Measurements from ENCODE around the gene IRF2BPL.

IRF2BPL gene

DNA sequence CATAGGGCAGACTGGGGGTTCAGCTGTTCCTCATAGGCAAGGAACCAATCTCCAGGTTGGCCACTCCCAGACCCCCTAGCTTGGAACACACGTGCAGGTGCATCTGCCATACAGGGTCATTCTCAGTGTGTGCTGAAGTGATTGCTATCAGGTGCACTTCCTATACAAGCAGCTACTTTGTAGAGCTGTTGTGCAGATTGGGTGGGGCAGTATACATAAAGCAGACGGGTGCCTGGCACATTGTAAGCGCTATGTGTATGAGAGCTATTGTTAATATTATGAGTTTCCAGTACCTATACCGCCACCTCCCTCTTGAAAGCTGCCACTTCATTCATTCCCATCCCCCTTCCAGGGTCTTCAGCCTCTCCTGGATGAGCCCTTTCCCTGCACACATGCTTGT lies 17.3 kb downstream of the IRF2BPL start:
- DNase-seq (ENCODE audit: low spot score) = no peak

DNA sequence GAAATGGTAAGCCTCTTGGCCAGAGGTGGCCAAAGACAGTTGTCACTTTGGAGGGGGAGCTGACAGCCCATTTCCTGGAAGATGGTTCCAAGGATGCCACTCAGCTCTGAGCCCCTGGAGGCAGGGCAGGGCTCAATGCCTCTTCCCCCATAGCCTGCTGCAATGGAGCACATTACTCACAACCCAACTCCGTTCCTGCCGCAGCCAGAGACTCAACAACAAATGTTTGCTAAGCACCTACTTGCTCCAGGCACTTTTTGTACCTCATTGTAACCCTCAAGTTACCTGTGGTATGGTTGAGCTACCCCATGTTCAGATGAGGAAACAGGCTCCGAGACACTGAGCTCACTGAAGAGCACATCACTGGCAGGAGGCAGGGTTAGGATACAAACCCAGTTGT lies 19.5 kb downstream of the IRF2BPL start:
- no peak for DNase-seq (ENCODE audit: low spot score)

DNA sequence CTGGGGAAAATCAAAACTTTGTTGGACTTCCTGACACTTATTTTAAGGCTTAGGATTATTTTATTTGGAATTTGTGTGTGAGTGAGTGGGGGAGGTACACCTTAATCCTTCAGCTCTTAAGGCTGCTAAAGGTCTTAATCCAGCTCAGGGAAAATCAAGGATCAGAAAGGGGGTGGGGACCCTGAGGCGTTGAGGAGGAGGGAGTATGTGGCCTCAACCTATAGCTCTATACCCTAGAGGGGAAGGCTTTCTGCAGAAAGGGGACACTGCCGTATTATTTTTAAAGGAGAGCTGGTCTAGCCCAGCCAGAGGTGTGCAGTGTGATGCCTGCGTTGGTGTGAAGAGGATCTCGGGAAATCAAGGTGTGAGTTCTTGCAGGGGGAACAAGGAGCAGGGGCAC lies 20.0 kb downstream of the IRF2BPL start:
- no peak for DNase-seq (ENCODE audit: low spot score)

DNA sequence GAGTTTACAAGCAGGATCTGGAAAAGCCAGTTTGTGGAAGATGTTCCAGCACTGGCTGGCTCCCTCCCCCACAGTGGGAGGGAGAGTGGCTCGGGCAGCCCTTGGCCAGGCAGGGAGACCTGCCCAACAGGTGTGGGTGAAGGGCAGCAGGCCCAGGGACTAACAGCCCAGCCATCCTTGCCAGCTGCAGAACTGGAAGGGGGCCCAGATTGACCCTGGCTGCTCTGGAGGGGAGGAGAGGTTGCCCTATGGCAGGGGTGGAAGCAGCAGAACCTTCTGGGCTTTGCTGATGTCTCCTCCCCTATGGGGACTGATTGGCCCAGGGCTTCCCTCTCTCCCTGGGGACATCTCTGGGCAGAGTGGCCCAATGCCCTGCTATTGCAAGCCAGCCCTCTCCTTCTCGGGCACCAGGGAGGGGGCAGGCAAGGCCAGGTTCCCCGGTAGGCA lies 20.5 kb downstream of the IRF2BPL start:
- DNase-seq (ENCODE audit: low spot score) = no peak

DNA sequence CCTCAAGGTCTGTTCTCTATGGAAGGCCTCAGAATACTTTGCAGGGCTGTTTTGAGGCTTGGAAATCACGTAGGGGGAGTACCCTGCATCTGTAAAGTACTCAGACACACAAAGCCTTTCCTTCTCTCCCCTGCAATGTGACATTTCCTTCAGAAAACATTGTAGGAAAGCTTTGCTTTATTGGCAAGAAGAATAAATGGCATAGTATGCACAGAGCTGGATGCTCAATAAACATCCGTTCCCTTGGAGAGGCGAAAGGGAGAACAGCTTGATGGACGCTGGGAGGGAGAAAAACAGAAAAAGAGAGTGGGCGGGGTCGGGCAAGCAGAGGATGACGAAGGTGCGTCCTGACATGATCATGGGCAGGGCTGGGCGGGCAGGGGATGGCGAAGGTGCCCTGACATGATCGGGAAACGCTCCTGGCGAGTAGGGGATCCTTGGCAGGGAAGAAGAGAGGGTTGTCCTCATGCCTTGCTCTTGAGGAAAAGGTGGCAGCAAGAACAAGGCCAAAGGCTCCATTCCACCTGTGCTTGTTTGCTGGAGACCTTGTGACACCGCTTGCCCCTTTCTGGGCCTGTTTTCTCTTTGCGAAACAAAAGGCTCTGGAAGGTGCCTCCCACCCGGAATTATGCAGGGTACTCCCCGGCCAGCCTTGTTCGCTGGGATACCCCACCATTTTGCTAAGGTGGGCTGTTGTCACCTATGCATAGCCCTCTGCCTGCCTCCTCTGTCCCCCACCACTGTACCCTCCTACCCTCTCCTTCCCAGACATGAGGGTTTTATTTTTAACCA lies 21.1 kb downstream of the IRF2BPL start:
- no peak for DNase-seq (ENCODE audit: low spot score)

DNA sequence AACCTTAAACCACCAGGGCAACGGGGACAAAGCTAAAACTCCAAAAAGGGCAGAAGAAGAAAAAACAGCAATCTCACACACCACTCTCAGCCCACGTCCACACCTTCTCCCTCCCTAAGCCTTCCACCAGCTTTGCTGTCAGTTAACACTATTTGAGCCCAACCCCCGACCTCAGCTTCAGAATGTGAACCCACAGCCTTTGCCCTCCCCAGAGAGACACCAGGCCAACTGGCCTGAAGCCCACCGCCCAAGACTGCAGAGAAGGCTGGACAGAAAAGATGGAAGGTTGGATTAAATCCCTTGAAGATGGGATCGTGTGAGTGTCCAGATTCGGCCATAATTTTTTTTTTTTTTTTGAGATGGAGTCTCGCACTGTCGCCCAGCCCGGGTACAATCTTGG lies 22.4 kb downstream of the IRF2BPL start:
- DNase-seq (ENCODE audit: low spot score) = no peak

DNA sequence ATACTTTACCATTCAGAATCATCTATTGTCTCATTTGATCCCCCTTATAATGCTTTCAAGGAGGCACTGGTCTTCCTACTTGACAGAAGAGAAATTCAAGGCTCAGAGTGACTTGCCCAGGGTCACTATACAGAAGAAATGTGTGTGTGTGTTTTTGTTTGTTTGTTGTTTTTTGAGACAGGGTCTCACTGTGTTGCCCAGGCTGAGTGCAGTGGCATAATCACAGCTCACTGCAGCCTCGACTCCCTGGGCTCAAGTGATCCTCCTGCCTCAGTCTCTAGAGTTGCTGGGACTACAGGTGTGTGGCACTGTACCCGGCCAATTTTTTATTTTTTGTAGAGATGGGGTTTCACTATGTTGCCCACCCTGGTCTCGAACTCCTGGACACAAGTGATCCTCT lies 22.9 kb downstream of the IRF2BPL start:
- no peak for DNase-seq (ENCODE audit: low spot score)

DNA sequence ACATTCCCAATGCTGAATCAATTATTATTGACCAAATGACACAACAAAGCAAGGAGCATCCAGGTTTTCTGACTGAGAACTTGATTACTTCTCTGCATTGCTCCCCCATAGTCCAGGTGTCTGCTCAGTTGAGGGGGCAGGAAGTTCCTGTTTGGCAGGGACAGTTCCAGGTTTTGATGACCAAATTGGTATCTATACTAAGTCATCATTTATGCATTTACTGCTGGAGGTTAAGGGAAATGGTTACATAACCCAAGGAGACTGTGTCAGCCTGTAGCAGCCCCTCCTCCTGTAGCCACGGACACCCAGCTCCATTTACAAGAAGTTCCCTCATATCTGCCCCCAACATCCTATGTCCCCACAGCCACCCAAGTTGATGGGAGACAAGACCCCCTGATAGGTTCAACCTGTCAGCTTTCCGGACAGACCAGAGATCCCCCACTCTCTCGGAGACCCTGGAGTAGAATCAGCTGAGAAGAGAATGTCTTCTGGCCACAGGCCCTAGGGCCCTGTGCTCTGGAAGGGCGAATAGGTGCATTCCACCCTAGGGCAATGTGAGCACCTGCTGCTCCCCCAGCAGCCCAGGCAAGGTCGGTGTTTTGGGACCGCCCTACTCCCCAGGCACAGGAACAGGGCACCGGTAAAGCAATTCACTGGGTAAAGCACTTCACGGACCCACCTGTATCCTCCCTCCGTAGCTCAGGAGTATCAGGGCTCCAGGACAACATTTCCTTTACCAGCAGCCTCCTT lies 23.6 kb downstream of the IRF2BPL start:
- no peak for DNase-seq (ENCODE audit: low spot score)

DNA sequence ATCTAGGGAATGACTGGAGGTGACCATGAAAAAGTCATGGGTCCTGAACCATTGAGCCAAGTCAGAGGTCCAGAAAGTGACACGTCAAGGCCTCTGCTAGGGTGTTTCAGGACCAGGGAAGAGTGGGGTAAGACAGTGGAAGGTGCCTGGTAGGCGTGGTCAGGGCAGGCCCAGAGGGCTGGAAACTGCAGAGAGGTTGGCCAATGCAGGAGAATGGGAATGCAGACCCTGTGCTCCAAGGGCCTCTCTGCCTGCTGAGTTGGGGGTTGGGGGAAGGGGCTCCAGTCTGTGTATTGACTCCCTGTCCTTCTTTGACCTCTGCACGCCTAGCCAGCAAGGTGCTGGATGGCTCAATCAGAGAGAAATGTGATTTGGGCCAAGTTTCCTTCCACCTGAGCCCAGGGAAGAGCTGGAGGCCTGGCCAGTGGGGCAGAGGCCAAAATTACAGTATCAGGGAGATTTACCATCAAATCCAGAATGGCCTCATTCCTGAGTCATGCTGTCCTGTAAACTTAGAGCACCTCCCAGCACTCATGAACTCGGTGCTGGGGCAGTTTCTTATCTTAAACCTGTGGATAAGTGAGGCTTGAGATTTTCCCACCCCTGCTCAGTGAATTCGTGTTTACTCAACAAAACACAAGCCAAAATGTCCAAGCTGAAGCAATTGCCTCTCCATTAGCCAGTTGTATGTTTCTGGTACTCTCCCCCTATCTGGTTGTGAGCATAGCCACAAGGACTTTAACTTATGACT lies 24.4 kb downstream of the IRF2BPL start:
- DNase-seq (ENCODE audit: low spot score) = no peak

DNA sequence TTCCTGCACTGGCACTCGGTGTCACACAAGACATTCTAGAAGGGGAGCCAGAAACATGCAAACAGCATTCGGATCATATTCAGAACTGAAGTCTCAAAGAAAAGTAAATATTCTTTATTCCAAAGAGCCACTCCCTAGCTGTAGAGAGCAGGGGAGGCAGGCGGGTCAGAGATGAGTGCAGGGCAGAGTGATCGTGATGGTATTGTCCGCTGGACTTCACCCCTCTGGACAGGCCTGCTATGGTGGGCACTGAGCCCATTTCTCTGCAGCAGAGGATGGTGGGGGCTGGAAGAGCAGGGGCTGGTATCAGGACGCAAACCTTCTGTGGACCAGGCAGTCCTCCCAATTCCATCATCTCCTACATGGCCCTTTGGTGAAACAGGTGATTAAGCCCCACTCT lies 25.6 kb downstream of the IRF2BPL start:
- no peak for DNase-seq (ENCODE audit: low spot score)

DNA sequence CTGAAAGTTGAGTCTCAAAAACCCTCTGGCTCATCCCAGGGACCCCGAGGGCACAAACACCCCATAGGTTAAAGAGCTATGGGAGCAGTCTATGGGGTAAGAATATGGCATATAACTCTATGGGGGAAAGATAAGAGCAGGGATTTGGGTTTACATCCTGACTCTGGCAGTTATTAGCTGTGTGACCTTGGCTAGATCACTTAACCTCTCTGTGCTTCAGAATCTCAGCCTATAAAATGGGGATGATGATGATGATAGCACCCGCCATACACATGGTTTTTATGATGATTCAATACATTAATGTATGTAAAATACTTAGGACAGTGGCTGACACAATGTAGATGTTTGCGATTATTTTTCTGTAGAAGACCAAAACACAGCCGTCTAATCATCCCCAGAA lies 26.2 kb downstream of the IRF2BPL start:
- DNase-seq (ENCODE audit: low spot score) = no peak

DNA sequence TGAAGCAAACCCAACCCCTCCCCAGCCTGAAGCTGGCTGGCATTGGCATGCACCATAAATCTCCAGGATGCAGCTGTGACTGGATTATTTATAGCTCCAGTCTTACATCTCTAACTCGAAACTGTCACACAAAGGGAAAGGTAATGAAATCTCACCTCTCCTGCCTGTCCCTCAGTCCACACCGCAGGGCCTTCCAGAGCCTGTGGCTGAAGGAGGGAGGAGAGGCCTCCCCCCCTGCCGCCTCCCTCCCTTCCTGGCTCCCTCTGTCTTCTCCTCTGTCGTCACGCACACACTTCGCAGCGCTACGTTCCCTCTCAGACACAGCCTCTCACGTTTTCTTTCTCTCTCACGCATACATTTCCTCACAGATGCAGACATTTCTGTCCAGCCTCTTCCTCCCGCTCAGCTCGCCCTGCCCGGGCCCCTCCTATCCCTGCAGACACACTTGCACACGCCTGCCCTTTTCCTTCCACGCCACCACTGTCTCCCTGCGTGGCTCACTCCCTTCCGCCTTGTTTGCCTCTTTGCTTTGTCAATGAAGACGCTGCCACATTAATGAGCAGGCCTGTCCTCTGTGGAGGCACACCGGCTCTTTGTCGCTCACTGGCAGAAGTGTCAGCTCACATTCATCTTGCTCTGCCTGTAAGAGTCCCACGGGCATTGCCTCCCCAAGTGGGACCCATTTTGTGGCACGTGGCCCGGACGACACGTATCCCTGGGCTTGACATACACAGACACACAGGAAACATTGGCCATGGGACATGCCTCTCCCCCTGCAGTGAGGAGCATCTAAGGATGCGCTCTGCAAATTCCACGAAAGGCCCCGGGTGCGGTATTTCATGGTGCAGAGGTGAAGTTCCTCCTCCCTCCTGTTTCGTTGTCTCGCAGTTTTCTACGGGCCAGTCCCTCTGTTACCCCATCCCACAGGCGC lies 27.9 kb downstream of the IRF2BPL start:
- DNase-seq (ENCODE audit: low spot score) = peak; percentile 62

DNA sequence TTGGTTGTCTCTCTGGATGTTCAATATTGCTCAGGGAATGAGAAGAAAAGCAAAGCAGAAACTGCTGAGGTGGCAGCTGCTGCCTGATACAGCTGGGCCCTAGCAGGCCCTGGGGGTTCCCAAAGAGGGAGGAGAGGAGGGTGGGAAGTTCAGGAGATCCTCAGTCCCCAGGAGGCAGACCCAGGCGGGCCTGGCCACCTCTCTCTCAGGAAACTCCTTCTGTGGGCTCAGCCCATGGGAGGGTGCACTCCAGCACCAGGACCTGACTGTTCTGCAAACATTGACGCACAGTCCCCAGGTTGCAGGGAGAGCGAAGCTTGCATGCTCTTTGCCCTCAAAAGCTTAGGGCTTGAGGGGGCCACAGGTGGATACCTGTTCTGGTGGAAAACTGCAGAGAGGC lies 29.6 kb downstream of the IRF2BPL start:
- DNase-seq (ENCODE audit: low spot score) = no peak

DNA sequence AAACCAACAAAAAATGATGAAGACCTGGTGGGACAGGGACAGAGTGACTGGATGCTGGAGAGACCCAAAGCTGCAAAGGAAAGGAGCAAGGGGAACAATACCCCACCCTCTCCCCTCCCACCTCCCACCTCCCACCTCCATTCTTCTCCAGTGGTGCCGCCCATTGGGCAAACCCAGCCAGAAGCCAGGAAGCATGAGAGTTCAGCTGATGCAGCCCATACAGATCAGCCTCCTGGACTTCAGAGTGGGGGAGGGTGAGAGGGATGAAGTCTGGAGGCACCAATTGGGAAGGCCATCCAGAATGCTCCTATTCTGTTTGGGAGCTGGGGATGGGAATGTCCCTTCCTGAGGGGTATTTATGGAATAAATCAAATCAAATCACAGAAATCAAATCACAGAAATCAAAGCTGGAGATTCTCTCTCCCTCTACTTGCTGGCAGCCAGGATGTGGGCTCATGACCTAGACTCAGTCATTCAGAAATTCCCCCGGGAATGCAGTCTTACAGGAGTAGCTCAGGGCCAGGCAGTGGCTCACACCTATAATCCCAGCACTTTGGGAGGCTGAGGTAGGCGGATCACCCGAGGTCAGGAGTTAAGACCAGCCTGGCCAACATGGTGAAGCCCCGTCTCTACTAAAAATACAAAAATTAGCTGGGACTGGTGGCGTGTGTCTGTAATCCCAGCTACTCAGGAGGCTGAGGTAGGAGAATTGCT lies 31.1 kb downstream of the IRF2BPL start:
- no peak for DNase-seq (ENCODE audit: low spot score)

DNA sequence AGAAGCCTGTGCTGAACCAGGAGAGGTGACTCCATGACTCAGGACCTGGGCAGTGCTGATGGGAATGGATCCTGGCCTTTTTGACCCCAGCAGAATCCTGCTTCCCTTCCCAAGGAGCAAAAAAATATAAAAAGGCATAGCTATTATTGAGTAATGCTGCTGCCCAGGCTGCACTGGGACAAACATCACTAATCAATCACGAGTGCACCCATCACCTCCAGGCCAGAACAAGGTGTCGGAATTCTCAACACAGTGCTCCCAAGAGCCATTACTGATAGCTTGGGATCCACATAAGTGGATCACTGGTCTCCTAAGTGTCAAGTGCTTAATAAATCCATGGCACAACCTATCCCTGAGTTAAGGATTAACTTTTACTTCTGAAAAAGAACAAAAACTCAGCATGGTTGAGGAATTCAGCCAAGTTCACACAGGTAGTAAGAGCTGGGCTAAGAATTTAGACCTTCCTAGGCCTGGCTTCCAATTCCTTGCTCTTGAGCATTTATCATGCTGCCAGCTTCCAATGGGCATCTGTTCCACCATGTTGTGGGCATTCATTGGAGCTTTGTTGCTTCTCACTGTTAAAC lies 31.9 kb downstream of the IRF2BPL start:
- no peak for DNase-seq (ENCODE audit: low spot score)

DNA sequence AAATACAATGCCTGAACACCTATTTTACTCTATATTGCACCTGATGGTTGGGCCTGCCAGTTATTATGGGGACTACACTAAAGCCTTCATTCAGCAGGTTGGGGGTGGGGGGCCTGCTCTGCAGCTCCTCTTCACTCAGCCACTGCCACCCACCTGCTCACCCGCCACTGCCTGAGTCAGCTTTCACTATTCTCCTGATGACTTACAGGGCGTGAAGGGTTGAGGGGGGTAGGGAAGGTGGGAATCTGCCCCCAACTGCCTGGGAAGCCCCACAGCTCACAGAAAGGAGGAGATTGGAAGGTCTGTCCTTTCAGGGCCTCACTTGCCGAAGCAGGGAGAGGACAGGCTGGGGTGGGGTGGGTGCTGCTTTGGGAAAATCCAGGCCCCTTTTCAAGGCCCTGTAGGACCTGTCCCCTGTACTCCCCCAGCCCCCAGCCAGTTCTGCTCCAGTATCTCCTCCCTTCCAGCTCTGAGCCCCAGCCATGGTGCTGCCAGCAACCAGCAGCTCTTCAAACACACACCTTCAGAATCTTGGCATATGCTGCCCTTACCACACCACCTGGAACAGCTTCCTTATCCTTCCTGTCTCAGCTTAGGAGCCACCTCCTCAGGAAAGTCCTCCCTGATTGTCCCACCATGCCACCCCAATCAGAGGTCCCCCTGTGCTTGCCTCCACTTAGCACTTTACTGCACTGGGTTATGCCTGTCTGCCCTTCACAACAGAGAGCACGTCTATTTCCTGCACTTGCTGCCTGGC lies 33.1 kb downstream of the IRF2BPL start:
- DNase-seq (ENCODE audit: low spot score) = no peak

DNA sequence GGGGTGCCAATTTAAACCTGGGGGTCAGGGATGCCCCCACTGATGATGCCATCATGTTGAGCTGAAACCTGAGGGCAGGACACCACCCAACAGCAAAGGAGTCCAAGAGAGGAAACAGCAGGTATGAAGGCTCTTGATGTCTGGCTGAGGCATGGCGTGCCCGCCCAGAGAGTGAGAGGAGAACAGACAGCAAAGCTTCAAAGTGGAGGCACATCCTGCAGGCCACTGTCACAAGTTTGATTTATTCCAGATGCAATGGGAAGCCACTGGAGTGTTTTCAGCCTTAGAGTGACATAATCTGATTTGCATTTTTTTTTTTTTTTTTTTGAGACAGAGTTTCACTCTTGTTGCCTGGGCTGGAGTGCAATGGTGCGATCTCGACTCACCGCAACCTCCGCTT lies 34.8 kb downstream of the IRF2BPL start:
- DNase-seq (ENCODE audit: low spot score) = no peak

DNA sequence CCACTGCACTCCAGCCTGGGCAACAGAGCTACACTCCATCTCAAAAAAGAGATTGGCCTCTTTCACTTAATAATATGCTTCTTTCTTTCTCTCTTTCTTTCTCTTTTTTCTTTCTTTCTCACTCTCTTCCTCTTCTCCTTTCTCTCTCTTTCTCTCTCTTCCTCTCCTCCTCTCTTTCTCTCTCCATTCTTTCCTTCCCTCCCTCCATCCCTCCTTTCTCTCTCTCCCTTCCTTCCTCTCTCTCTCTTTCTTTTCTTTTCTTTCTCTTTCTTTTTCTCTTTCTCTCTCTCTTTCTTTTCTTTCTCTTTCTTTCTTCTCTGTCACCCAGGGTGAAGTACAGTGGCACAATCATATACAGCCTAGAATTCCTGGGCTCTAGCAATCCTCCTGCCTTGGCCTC lies 38.4 kb downstream of the IRF2BPL start:
- DNase-seq (ENCODE audit: low spot score) = no peak

DNA sequence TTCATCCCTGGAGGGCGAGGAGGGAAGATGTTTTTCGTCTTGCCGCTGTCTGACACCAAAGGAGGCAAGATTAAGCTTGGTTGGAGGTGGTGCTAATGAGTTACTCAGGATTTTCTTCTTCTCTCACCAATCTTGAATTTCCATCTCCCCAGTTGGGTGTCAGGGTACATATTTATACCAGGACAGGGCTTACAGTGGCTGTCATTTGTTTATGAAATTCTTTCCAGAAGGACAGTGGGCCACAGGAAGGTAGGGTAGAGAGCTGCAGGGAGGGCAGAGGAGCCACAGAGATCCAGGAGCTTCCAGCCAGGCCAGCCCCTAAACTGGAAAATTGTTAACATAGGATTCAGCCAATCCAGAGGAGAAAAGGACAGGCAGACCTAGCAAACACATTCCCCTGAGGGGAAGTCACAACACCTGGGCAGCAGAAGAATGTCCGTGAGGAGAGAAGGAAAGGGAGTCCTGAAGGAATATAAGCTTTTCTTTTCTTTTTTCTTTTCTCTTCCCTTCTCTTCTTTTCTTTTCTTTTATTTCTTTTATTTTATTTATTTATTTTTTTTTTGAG lies 40.5 kb downstream of the IRF2BPL start:
- no peak for DNase-seq (ENCODE audit: low spot score)

DNA sequence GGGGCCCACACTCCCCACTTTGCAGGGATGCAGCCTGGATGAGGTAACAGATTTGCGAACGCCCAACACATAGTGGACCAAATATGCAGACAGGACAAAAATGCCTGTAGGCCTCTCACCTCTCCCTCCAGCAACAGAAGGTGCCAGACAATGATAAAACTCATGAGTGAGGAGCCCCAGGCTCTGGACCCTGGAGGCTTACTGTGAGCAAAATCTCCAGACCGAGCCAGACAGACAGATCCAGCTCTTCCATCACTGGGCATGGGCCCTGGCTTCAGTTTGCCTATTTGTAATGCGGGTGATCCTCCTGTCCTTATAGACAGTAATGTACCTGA lies 42.3 kb downstream of the IRF2BPL start:
- no peak for DNase-seq (ENCODE audit: low spot score)
